PFSK-1 (cell line): ENCODE measurements around the gene SYT6.

Experiments used
- POLR2AphosphoS5 ChIP-seq: IDR thresholded peaks from 2 replicates; pipeline ENCODE4 v1.6.1; 2012; ENCODE audit warnings: low read depth, mild to moderate bottlenecking, control low read depth, low read length, moderate library complexity
- REST ChIP-seq, 2 experiments: IDR thresholded peaks; 2 replicates each; pipeline versions ENCODE4 v1.6.1 to v1.8.0; 2011 to 2012; ENCODE audit warnings: low read depth in 2 of 2, low read length in 2 of 2, control low read depth in 1 of 2, inconsistent platforms in 1 of 2, mild to moderate bottlenecking in 1 of 2, moderate library complexity in 1 of 2; ENCODE audit not compliant: insufficient read depth in 1 of 2
- SIN3A ChIP-seq: IDR thresholded peaks from 2 replicates; pipeline ENCODE4 v1.6.1; 2012; ENCODE audit warnings: mild to moderate bottlenecking, low read length, moderate library complexity, borderline replicate concordance; ENCODE audit not compliant: insufficient read depth
- TAF1 ChIP-seq: IDR thresholded peaks from 2 replicates; pipeline ENCODE4 v1.6.1; 2012; ENCODE audit warnings: low read length, control low read depth, borderline replicate concordance; ENCODE audit not compliant: insufficient read depth

GRCh38 chr1:114201486-114201885 is 47.8 kb upstream of the SYT6 start:
- no peak for TF ChIP-seq REST (IDR thresholded peaks at IDR 0.05; ENCODE audit: insufficient read depth in 1 of 2, low read depth in 2 of 2, low read length in 2 of 2)
- TF ChIP-seq TAF1, result no peak
- TF ChIP-seq POLR2AphosphoS5, result no peak
- TF ChIP-seq SIN3A, result no peak
